IPS-18a (cell line): ENCODE data around the gene PPP1R15A.
"Not testable (repeated sequence)": the region's sequence is repeated elsewhere in the genome, so short reads cannot be mapped to it uniquely, and the experiment has no call there.

Experiments used
- H3K27ac ChIP-seq: one replicate; pipeline ENCODE4 v1.5.1; 2013; ENCODE audit warnings: low read length
- H3K27me3 ChIP-seq: one replicate; pipeline ENCODE4 v1.6.1; 2013; ENCODE audit warnings: mild to moderate bottlenecking, low read length; ENCODE audit not compliant: control insufficient read depth, insufficient read depth
- H3K36me3 ChIP-seq: one replicate; pipeline ENCODE4 v1.6.1; 2013; ENCODE audit warnings: low read depth, low read length; ENCODE audit not compliant: control insufficient read depth
- H3K4me1 ChIP-seq: one replicate; pipeline ENCODE4 v1.6.1; 2013; ENCODE audit warnings: low read depth, low read length; ENCODE audit not compliant: control insufficient read depth
- H3K4me3 ChIP-seq: one replicate; pipeline ENCODE4 v1.5.1; 2013; ENCODE audit warnings: low read length
- H3K9ac ChIP-seq: one replicate; pipeline ENCODE4 v1.6.1; 2013; ENCODE audit warnings: mild to moderate bottlenecking, low read length, moderate library complexity
- H3K9me3 ChIP-seq: one replicate; pipeline ENCODE4 v1.6.1; 2013; ENCODE audit warnings: low read depth, low read length; ENCODE audit not compliant: control insufficient read depth

The PPP1R15A gene

DNA sequence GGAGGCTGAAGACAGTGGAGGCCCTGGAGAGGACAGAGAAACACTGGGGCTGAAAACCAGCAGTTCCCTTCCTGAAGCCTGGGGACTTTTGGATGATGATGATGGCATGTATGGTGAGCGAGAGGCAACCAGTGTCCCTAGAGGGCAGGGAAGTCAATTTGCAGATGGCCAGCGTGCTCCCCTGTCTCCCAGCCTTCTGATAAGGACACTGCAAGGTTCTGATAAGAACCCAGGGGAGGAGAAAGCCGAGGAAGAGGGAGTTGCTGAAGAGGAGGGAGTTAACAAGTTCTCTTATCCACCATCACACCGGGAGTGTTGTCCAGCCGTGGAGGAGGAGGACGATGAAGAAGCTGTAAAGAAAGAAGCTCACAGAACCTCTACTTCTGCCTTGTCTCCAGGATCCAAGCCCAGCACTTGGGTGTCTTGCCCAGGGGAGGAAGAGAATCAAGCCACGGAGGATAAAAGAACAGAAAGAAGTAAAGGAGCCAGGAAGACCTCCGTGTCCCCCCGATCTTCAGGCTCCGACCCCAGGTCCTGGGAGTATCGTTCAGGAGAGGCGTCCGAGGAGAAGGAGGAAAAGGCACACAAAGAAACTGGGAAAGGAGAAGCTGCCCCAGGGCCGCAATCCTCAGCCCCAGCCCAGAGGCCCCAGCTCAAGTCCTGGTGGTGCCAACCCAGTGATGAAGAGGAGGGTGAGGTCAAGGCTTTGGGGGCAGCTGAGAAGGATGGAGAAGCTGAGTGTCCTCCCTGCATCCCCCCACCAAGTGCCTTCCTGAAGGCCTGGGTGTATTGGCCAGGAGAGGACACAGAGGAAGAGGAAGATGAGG, 1.5 kb downstream of the PPP1R15A start:
- peak overlapping the region; percentile 96 for H3K27ac ChIP-seq
- peaks cover 29% of the 10 kb centered on the region for H3K36me3 ChIP-seq
- H3K9ac ChIP-seq, result peak overlapping the region; percentile 100
- H3K27me3 ChIP-seq, result no peaks in the 10 kb centered on the region
- peak overlapping the region; percentile 87 for H3K4me3 ChIP-seq
- H3K4me1 ChIP-seq, result peaks cover 10% of the 10 kb centered on the region
- H3K9me3 ChIP-seq, result no peaks in the 10 kb centered on the region

DNA sequence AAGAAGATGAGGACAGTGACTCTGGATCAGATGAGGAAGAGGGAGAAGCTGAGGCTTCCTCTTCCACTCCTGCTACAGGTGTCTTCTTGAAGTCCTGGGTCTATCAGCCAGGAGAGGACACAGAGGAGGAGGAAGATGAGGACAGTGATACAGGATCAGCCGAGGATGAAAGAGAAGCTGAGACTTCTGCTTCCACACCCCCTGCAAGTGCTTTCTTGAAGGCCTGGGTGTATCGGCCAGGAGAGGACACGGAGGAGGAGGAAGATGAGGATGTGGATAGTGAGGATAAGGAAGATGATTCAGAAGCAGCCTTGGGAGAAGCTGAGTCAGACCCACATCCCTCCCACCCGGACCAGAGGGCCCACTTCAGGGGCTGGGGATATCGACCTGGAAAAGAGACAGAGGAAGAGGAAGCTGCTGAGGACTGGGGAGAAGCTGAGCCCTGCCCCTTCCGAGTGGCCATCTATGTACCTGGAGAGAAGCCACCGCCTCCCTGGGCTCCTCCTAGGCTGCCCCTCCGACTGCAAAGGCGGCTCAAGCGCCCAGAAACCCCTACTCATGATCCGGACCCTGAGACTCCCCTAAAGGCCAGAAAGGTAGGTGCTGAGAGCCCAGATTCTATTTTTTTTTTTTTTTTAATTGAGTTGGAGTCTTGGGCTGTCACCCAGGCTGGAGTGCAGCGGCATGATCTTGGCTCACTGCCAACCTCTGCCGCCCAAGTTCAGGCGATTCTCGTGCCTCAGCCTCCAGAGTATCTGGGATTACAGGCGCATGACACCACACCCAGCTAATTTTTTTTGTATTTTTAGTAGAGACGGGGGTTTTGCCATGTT, 2.3 kb downstream of the PPP1R15A start:
- Histone ChIP-seq H3K4me3 (no peak overlapping the region), H3K9me3 (no peaks in the 10 kb centered on the region), H3K36me3 (peaks cover 29% of the 10 kb centered on the region), H3K27me3 (no peaks in the 10 kb centered on the region), H3K27ac (no peak overlapping the region), H3K4me1 (peaks cover 6% of the 10 kb centered on the region), H3K9ac (no peak overlapping the region)

DNA sequence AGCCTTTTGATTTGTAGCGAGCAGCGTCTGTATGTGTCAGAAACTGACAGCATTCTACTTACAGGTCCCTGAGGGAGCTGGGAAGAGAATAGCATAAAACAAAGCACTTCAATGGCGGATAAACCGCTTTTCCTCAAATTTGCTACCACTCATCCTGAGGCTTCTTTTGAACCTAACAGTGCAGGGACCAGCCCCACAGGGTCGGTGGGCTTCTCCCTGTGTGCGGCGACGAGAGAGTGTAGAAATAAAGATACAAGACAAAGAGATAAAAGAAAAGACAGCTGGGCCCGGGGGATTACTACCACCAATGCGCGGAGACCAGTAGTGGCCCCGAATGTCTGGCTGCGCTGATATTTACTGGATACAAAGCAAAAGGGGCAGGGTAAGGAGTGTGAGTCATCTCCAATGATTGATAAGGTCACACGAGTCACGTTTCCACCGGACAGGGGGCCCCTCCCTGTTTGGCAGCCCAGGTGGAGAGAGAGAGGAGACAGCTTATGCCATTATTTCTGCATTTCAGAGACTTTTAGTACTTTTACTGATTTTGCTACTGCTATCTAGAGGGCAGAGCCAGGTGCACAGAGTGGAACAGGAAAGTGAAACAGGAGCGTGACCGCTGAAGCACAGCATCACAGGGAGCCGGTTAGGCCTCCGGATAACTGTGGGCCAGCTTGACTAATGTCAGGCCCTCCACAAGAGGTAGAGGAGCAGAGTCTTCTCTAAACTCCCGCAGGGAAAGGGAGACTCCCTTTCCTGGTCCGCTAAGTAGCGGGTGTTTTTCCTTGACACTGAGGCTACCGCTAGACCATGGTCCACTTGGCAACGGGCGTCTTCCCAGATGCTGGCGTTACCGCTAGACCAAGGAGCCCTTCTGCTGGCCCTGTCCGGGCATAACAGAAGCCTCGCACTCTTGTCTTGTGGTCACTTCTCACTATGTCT, 4.1 kb downstream of the PPP1R15A start:
- H3K4me3 ChIP-seq, H3K9me3 ChIP-seq, H3K4me1 ChIP-seq, H3K9ac ChIP-seq, H3K27me3 ChIP-seq, H3K27ac ChIP-seq: not testable (repeated sequence)
- H3K36me3 ChIP-seq, result peaks cover 29% of the 10 kb centered on the region

DNA sequence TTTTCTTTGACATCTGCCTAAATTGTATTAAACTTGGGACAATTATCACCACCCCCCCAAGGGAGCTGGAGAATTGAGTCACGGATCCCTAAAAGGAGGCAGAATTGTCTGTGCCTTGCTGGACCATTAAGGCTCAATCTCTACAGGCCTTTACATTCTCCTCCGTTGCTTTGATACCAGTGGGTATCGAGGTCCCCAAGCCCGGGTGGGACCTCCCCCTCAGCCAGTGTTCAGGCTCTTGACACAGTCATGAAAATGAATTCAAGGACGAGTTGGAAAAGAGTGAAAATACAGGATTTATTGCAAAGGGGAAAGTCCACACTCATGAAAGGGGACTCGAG, 5.6 kb downstream of the PPP1R15A start:
- H3K36me3 ChIP-seq, result peaks cover 29% of the 10 kb centered on the region
- H3K27ac ChIP-seq, result no peak overlapping the region
- no peak overlapping the region for H3K9ac ChIP-seq
- H3K9me3 ChIP-seq, result no peaks in the 10 kb centered on the region
- H3K4me3 ChIP-seq, result no peak overlapping the region
- no peaks in the 10 kb centered on the region for H3K27me3 ChIP-seq
- peaks cover 12% of the 10 kb centered on the region for H3K4me1 ChIP-seq

DNA sequence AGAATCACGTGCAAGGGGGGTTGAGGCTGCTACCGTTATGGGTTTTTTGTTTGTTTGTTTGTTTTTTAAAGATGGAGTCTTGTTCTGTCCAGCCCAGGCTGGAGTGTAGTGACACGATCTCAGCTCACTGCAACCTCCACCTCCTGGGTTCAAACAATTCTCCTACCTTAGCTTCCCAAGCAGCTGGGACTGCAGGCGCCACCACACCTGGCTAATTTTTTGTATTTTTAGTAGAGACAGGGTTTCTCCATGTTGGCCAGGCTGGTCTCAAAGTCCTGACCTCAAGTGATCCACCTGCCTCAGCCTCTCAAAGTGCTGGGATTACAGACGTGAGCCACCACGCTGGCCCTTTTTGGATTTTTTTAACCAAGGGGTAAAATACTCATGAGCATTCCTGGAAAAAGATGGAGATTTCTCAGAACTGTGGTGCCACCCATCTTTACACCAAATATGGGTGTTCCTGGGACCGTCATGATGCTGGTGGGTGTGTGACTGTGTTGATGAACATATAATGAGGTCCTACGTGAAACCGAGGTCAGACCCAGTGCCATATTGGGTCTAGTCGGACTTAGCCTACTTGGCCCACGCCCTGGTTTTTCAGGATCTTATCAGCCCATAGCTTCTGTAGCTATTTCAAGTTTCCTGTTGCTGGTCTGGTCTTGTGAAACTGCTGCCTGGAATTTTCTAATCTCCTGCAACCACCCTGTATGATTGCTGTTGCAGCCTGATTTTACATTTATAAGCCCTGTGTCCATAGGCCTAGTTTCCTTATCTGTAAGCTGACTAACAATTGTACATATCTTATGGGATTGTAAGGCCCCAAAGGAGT, 6.2 kb downstream of the PPP1R15A start:
- Histone ChIP-seq H3K9me3 (no peaks in the 10 kb centered on the region), H3K9ac (no peak overlapping the region), H3K27ac (no peak overlapping the region), H3K4me1 (peaks cover 8% of the 10 kb centered on the region), H3K4me3 (no peak overlapping the region), H3K27me3 (no peaks in the 10 kb centered on the region), H3K36me3 (peaks cover 27% of the 10 kb centered on the region)

DNA sequence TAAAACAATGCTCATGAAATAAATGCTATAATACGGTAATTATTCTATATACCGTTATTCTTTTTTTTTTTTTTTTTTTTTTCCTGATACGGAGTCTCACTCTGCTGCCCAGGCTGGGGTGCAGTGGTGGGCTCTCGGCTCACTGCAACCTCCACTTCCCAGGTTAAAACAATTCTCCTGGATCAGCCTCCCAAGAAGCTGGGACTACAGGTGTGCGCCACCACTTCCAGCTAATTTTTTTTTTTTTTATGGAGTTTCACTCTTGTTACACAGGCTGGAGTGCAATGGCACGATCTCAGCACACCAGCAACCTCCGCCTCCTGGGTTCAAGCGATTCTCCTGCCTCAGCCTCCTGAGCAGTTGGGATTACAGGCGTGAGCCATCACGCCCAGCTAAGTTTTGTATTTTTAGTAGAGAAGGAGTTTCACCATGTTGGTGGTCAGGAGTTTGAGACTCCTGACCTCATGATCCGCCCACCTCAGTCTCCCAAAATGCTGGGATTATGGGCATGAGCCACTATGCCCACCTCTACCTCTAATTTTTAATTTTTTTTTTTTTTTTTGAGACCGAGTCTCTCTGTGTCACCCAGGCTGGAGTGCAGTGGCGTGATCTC, 6.9 kb downstream of the PPP1R15A start:
- H3K27me3 ChIP-seq, result no peaks in the 10 kb centered on the region
- no peaks in the 10 kb centered on the region for H3K9me3 ChIP-seq
- no peak overlapping the region for H3K4me3 ChIP-seq
- H3K9ac ChIP-seq, result no peak overlapping the region
- H3K36me3 ChIP-seq, result peaks cover 20% of the 10 kb centered on the region
- H3K4me1 ChIP-seq, result peaks cover 6% of the 10 kb centered on the region
- no peak overlapping the region for H3K27ac ChIP-seq

DNA sequence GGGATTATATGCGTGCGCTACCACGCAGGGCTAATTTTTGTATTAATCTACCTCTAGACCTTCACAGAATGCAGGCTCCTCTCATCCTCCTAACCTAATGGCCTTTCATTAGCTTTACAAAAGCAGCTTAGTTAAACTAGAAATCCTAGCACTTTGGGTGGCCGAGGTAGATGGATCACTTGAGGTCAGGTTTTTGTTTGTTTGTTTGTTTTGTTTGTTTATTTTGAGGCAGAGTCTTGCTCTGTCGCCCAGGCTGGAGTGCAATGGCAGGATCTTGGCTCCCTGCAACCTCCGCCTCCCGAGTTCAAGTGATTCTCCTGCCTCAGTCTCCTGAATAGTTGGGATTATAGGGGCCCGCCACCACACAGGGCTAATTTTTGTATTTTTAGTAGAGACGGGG, 7.5 kb downstream of the PPP1R15A start:
- not testable (repeated sequence) for H3K9ac ChIP-seq, H3K4me3 ChIP-seq, H3K4me1 ChIP-seq, H3K27me3 ChIP-seq, H3K27ac ChIP-seq, H3K9me3 ChIP-seq
- peaks cover 14% of the 10 kb centered on the region for H3K36me3 ChIP-seq

DNA sequence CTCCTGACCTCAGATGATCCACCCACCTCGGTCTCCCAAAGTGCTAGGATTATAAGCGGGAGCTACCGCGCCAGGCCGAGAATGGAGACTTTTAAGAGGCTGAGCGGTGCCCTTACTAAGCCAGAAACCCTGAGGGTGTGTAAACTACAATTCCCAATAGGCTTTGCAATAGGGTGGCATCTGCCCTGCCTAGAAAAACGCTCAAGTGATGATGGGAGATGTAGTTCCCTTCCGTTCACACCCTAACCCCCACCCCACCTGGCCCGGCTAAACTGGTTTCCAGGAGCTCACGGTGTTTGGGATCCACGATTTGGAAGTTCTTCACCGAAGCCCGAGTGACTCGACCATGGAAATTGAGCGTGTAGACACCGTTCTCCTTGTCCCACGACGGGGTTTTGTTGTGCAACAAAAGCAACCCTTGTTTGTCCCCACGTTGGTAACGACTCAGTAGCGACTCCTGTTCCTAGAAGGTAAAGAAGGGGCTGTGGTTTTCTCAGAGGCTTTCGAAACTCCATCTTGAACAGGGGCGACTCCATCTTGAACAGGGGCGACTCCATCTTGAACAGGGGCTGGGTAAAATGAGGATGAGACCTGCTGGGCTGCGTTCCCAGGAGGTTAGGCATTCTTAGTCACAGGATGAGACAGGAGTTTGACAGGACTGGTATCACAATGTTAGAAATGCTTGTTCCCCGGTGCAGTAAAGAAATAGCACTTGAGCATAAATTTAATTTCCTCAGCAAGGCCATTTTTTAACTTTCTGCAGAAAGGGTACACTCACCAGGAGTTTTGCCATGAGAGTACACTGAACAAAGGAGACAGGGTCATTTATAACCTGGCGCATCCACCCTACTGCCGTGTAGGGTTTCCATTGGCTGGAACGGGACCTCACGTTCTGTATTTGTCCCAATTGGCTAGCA, 9.8 kb downstream of the PPP1R15A start:
- H3K9ac ChIP-seq, result no peak overlapping the region
- H3K4me1 ChIP-seq, result peaks cover 6% of the 10 kb centered on the region
- H3K27me3 ChIP-seq, result no peaks in the 10 kb centered on the region
- H3K27ac ChIP-seq, result no peak overlapping the region
- no peaks in the 10 kb centered on the region for H3K36me3 ChIP-seq
- H3K9me3 ChIP-seq, result no peaks in the 10 kb centered on the region
- no peak overlapping the region for H3K4me3 ChIP-seq

DNA sequence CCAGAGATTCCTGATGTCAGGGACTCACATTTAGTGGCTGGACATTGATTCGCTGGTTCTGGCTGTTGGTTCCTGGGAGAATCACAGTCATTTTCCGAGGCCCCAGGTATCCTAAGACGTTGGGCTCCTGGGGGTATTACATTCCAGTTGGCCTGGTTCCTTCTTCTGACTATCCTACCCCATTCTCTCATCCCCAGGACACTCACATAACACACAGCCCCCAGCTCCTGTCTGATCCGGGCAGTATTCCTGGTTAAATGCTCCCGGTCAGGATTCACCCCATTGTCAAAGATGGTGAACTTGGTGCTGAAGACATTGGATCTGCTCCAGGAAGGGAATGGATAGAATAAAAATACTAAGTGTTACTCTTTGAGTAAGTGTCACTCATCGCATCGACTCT, 11.5 kb downstream of the PPP1R15A start:
- no peak overlapping the region for H3K9ac ChIP-seq
- no peaks in the 10 kb centered on the region for H3K27me3 ChIP-seq
- no peak overlapping the region for H3K27ac ChIP-seq
- no peaks in the 10 kb centered on the region for H3K9me3 ChIP-seq
- H3K4me1 ChIP-seq, result peaks cover 6% of the 10 kb centered on the region
- H3K36me3 ChIP-seq, result no peaks in the 10 kb centered on the region
- no peak overlapping the region for H3K4me3 ChIP-seq
